ENCODE results near the gene SLC2A13. TPM values are rescaled to one million over a fixed set of nuclear protein-coding genes. Genes with fewer than 3 reads are reported as not detected.

The SLC2A13 gene
- total RNA-seq, 1 donor from 2014 or later: 5.2 TPM

DNA sequence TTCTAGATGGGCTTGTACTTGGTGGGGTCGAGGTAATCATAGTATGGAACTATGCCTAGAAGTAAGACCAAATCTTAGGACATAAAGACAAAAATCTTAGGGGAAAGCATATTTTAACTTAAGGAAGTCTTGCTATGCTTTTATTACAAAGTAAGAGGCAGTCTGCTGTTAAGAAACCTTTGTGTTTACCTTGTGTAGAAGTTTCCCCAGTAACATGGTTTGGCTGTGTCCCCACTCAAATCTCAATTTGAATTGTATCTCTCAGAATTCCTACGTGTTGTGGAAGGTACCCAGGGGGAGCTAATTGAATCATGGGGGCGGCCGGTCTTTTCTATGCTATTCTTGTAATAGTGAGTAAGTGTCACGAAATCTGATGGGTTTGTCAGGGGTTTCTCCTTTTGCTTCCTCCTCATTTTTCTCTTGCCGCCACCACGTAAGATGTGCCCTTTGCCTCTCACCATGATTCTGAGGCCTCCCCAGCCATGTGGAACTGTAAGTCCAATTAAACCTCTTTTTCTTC is 323.8 kb downstream of the SLC2A13 start:
- no peaks in the 10 kb centered on the region for H3K36me3 Mint-ChIP-seq (ENCODE audit: unreplicated experiment)
- H3K27ac Mint-ChIP-seq (ENCODE audit: unreplicated experiment): no peak overlapping the region
- H3K27me3 Mint-ChIP-seq (ENCODE audit: unreplicated experiment): no peaks in the 10 kb centered on the region
- peaks cover 1% of the 10 kb centered on the region for H3K9me3 Mint-ChIP-seq (ENCODE audit: unreplicated experiment)
- TF ChIP-seq, protein P1, sequence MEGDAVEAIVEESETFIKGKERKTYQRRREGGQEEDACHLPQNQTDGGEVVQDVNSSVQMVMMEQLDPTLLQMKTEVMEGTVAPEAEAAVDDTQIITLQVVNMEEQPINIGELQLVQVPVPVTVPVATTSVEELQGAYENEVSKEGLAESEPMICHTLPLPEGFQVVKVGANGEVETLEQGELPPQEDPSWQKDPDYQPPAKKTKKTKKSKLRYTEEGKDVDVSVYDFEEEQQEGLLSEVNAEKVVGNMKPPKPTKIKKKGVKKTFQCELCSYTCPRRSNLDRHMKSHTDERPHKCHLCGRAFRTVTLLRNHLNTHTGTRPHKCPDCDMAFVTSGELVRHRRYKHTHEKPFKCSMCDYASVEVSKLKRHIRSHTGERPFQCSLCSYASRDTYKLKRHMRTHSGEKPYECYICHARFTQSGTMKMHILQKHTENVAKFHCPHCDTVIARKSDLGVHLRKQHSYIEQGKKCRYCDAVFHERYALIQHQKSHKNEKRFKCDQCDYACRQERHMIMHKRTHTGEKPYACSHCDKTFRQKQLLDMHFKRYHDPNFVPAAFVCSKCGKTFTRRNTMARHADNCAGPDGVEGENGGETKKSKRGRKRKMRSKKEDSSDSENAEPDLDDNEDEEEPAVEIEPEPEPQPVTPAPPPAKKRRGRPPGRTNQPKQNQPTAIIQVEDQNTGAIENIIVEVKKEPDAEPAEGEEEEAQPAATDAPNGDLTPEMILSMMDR (IDR thresholded peaks at IDR 0.05; ENCODE audit: partially characterized antibody, unreplicated experiment): no peak
- DNase-seq: no peak
- H3K4me1 Mint-ChIP-seq (ENCODE audit: low read depth, unreplicated experiment): no peaks in the 10 kb centered on the region
- no peak overlapping the region for H3K4me3 Mint-ChIP-seq (ENCODE audit: unreplicated experiment)

DNA sequence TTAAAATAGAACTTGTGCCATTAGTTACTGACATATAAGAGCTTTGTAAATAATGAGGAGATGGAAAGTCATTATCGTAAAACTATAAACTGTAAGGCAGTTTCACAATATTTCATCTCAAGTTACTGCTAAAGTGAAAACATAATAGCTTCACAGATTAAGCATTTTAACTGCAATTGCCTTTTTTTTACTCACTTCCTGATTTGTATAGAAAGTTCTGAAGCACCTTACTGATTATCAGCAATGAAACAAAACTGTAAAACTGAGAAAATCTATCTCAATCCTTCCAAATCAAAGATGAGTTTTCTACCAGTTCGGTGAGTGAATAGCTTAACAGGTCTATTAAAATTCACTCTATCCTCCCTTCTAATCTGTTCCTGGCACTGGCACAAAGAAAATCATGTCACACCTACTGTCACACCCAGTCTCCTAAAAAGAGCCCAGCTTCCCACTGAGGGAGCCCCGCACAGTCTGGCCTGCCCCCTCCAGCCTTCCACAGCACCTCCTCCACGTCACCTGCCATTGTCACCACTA is 324.9 kb downstream of the SLC2A13 start:
- DNase-seq: no peak
- Mint-ChIP-seq H3K4me3 (ENCODE audit: unreplicated experiment) (no peak overlapping the region), H3K4me1 (ENCODE audit: low read depth, unreplicated experiment) (no peaks in the 10 kb centered on the region), H3K27me3 (ENCODE audit: unreplicated experiment) (no peaks in the 10 kb centered on the region), H3K36me3 (ENCODE audit: unreplicated experiment) (no peaks in the 10 kb centered on the region), H3K9me3 (ENCODE audit: unreplicated experiment) (peaks cover 1% of the 10 kb centered on the region), H3K27ac (ENCODE audit: unreplicated experiment) (no peak overlapping the region)
- TF ChIP-seq, protein P1 (IDR thresholded peaks at IDR 0.05; ENCODE audit: partially characterized antibody, unreplicated experiment): no peak

DNA sequence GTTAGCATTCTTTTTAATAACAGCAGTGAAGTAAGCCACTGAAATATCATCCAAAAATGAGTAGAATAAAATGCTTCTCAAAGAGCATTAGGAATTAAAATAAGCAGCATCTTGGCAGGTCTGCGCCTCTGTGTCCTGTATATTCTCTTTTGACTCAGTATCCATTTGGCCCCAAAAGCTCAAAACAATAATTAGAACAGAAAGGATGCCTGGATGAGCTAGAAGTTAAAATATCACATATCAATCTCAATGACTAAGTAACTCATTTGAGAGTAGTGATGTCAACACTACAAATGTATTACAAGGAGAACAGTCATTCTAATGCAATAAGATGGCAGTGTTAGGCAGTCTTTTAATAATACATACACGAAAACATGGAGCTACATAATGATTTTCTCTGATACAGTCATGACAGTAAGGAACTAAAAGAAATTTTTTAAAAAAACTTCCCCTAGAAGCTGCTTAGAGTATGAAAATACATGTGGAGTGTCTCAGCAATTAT is 325.4 kb downstream of the SLC2A13 start:
- Mint-ChIP-seq H3K4me3 (ENCODE audit: unreplicated experiment) (no peak overlapping the region), H3K4me1 (ENCODE audit: low read depth, unreplicated experiment) (no peaks in the 10 kb centered on the region)

DNA sequence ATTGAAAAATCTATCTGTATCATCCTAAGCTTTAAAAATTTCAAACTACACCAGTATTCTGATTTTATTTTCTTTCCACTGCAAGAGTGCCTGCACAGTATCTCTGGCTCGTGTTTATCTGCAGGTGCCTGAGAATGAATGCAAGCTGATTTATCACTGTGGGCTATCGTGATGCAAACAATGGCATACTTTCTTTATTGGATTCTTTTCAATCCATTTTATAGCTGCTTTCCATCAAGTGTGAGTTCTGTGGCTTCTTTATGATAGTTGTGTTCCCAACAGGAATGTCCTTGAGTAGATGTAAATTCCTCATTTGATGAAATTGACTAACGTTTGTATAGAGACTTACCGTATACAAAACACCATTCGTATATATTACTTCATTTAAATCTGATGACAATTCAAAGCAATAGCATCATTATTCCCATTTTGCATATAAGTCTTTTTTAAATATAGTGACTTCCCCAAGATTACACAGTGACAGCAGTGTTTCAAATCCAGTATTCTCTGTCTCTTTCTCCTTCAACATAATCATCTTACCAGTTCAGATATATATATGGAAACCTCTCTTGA is 326.0 kb downstream of the SLC2A13 start:
- Mint-ChIP-seq H3K36me3 (ENCODE audit: unreplicated experiment) (no peaks in the 10 kb centered on the region), H3K4me3 (ENCODE audit: unreplicated experiment) (no peak overlapping the region), H3K27ac (ENCODE audit: unreplicated experiment) (no peak overlapping the region), H3K9me3 (ENCODE audit: unreplicated experiment) (peaks cover 1% of the 10 kb centered on the region), H3K4me1 (ENCODE audit: low read depth, unreplicated experiment) (no peaks in the 10 kb centered on the region), H3K27me3 (ENCODE audit: unreplicated experiment) (no peaks in the 10 kb centered on the region)
- TF ChIP-seq, protein P1 (IDR thresholded peaks at IDR 0.05; ENCODE audit: partially characterized antibody, unreplicated experiment): no peak
- DNase-seq: no peak

More for the DNA sequence above, 325.4 kb downstream of the SLC2A13 start:
- Mint-ChIP-seq H3K27me3 (ENCODE audit: unreplicated experiment) (no peaks in the 10 kb centered on the region), H3K36me3 (ENCODE audit: unreplicated experiment) (no peaks in the 10 kb centered on the region), H3K27ac (ENCODE audit: unreplicated experiment) (no peak overlapping the region), H3K9me3 (ENCODE audit: unreplicated experiment) (peaks cover 1% of the 10 kb centered on the region)
- TF ChIP-seq, protein P1 (IDR thresholded peaks at IDR 0.05; ENCODE audit: partially characterized antibody, unreplicated experiment): no peak
- DNase-seq: no peak

DNA sequence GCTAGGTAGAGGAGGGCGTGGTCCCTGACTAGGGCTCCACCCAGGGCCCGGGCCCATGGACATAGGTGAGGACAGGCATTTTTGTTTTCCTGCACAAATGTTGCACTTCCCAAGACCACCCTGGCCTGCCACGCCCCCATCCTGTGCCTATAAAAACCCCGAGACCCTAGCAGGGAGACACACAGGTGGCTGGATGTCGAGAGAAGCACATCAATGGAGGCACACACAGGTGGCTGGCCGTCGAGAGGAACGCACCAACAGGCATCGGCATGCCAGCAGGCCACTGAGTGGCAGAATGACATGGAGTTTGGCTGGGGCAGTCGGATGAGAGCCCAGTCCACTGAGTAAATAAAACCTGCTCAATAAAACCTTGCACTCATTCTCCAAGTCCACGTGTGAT is 328.4 kb downstream of the SLC2A13 start:
- Mint-ChIP-seq H3K36me3 (ENCODE audit: unreplicated experiment) (no peaks in the 10 kb centered on the region), H3K27me3 (ENCODE audit: unreplicated experiment) (no peaks in the 10 kb centered on the region), H3K9me3 (ENCODE audit: unreplicated experiment) (no peaks in the 10 kb centered on the region), H3K27ac (ENCODE audit: unreplicated experiment) (no peak overlapping the region), H3K4me3 (ENCODE audit: unreplicated experiment) (no peak overlapping the region), H3K4me1 (ENCODE audit: low read depth, unreplicated experiment) (no peaks in the 10 kb centered on the region)
- TF ChIP-seq, protein P1 (IDR thresholded peaks at IDR 0.05; ENCODE audit: partially characterized antibody, unreplicated experiment): no peak
- no peak for DNase-seq

Data from glutamatergic neuron (in vitro differentiated cells).